Activated CD4-positive, CD25-positive, alpha-beta regulatory T cell treated with anti-CD3 and anti-CD28 coated beads, Interleukin-2, amount 50 U/mL, for 16 hours (primary cell): ENCODE measurements around the gene MKKS.

ENCODE experiments used
- DNase-seq: peaks from one replicate; pipeline ENCODE4 v3.0.0-alpha.2; 2020; ENCODE audit warnings: low read depth, low spot score

MKKS gene

GRCh38 chr20:10369723-10370090, 64.3 kb downstream of the MKKS start:
- DNase-seq = no peak

GRCh38 chr20:10368702-10369041, 65.3 kb downstream of the MKKS start:
- no peak for DNase-seq

GRCh38 chr20:10367943-10368701, 65.9 kb downstream of the MKKS start:
- DNase-seq = no peak

- DNase-seq = no peak
Measured at GRCh38 chr20:10367693-10367942, 66.4 kb downstream of the MKKS start.

GRCh38 chr20:10366898-10367692, 66.9 kb downstream of the MKKS start:
- no peak for DNase-seq

GRCh38 chr20:10362674-10363073, 71.3 kb downstream of the MKKS start:
- DNase-seq = no peak

- no peak for DNase-seq
Measured at GRCh38 chr20:10360878-10361277, 73.1 kb downstream of the MKKS start.

- DNase-seq = no peak
Measured at GRCh38 chr20:10359621-10360040, 74.4 kb downstream of the MKKS start.

- DNase-seq = no peak
Measured at GRCh38 chr20:10357974-10358373, 76.0 kb downstream of the MKKS start.

GRCh38 chr20:10357061-10357708, 76.8 kb downstream of the MKKS start:
- no peak for DNase-seq

- no peak for DNase-seq
Measured at GRCh38 chr20:10356628-10357027, 77.4 kb downstream of the MKKS start.

GRCh38 chr20:10352934-10353824, 80.8 kb downstream of the MKKS start:
- DNase-seq = no peak
